HEK293 (cell line): ENCODE results near the gene CDC42EP2.

Source experiments
- CTCF ChIA-PET: fragments of 350-600 bp; formaldehyde crosslinking; extraction: SDS; loops from one replicate; lab custom pipeline; 2021; ENCODE audit warnings: antibody characterized with exemption; lab: Yijun Ruan, JAX
- POLR2A ChIA-PET: fragments of 300-600 bp; formaldehyde crosslinking; extraction: SDS; loops from one replicate; lab custom pipeline; 2020; ENCODE audit warnings: antibody characterized with exemption, inconsistent platforms; lab: Yijun Ruan, JAX
- H3K27ac ChIP-seq: fragments of 200-500 bp; sonication (Bioruptor generic); 2 replicates; pipeline ENCODE4 v1.5.1; 2014; ENCODE audit warnings: low read depth, low read length, control low read depth, inconsistent platforms; ENCODE audit errors: extremely low read depth
- H3K36me3 ChIP-seq, 2 experiments: fragments of 200-500 bp in 1 of 2; sonication (Bioruptor generic) in 1 of 2; 1 replicate in 1 of 2; 2 replicates in 1 of 2; pipeline ENCODE4 v1.5.1; 2014 to 2017; ENCODE audit warnings: inconsistent platforms in 2 of 2, low read length in 2 of 2; ENCODE audit not compliant: control insufficient read depth in 2 of 2, insufficient read depth in 1 of 2
- H3K4me1 ChIP-seq: fragments of 200-500 bp; sonication (Bioruptor generic); 2 replicates; pipeline ENCODE4 v1.5.1; 2014; ENCODE audit warnings: mild to moderate bottlenecking, low read length, inconsistent platforms; ENCODE audit not compliant: control insufficient read depth, insufficient read depth
- H3K4me3 ChIP-seq: 2 replicates; pipeline ENCODE4 v1.5.1; 2011; ENCODE audit warnings: low read depth, mild to moderate bottlenecking, control low read depth, low read length, moderate library complexity
- H3K9me3 ChIP-seq: fragments of 200-500 bp; sonication (Bioruptor generic); 2 replicates; pipeline ENCODE4 v1.5.1; 2014; ENCODE audit warnings: low read depth, low read length, inconsistent platforms; ENCODE audit not compliant: control insufficient read depth, insufficient read depth
- FEZF1 ChIP-seq: fragments of 450-650 bp; formaldehyde crosslinking; IDR thresholded peaks from 2 replicates; pipeline ENCODE4 v1.5.1; 2016; ENCODE audit warnings: missing biosample characterization, missing genetic modification characterization
- GLI4 ChIP-seq: fragments of 450-650 bp; formaldehyde crosslinking; IDR thresholded peaks from 2 replicates; pipeline ENCODE4 v1.5.1; 2016; ENCODE audit warnings: missing biosample characterization, missing genetic modification characterization
- GLIS1 ChIP-seq: fragments of 450-650 bp; formaldehyde crosslinking; IDR thresholded peaks from 2 replicates; pipeline ENCODE4 v1.5.1; 2016; ENCODE audit warnings: missing biosample characterization, missing genetic modification characterization
- IKZF3 ChIP-seq: fragments of 450-650 bp; IDR thresholded peaks from 2 replicates; pipeline ENCODE4 v1.5.0; 2018; ENCODE audit warnings: missing biosample characterization, mild to moderate bottlenecking, missing genetic modification characterization, moderate library complexity
- KLF10 ChIP-seq: fragments of 450-650 bp; IDR thresholded peaks from 2 replicates; pipeline ENCODE4 v1.5.1; 2018; ENCODE audit warnings: missing biosample characterization, mild to moderate bottlenecking, missing genetic modification characterization
- PRDM1 ChIP-seq: fragments of 450-650 bp; formaldehyde crosslinking; IDR thresholded peaks from 2 replicates; pipeline ENCODE4; 2016; ENCODE audit warnings: missing biosample characterization, missing genetic modification characterization
- SCRT1 ChIP-seq: fragments of 450-650 bp; formaldehyde crosslinking; IDR thresholded peaks from 2 replicates; pipeline ENCODE4 v1.5.1; 2016; ENCODE audit warnings: missing biosample characterization, missing genetic modification characterization, borderline replicate concordance
- WT1 ChIP-seq: fragments of 450-650 bp; formaldehyde crosslinking; IDR thresholded peaks from 2 replicates; pipeline ENCODE4 v1.5.1; 2016; ENCODE audit warnings: missing biosample characterization, missing genetic modification characterization
- ZBTB1 ChIP-seq: fragments of 450-650 bp; formaldehyde crosslinking; IDR thresholded peaks from 2 replicates; pipeline ENCODE4 v1.5.1; 2016; ENCODE audit warnings: missing biosample characterization, missing genetic modification characterization
- ZBTB8A ChIP-seq: fragments of 450-650 bp; formaldehyde crosslinking; IDR thresholded peaks from 2 replicates; pipeline ENCODE4 v1.5.1; 2016; ENCODE audit warnings: missing biosample characterization, missing genetic modification characterization
- ZEB2 ChIP-seq: fragments of 450-650 bp; formaldehyde crosslinking; IDR thresholded peaks from 2 replicates; pipeline ENCODE4 v1.5.1; 2016; ENCODE audit warnings: missing biosample characterization, missing genetic modification characterization
- ZNF114 ChIP-seq: fragments of 450-650 bp; formaldehyde crosslinking; IDR thresholded peaks from 2 replicates; pipeline ENCODE4 v1.5.0; 2017; ENCODE audit warnings: missing biosample characterization, missing genetic modification characterization
- ZNF140 ChIP-seq: fragments of 450-650 bp; formaldehyde crosslinking; IDR thresholded peaks from 2 replicates; pipeline ENCODE4 v1.5.1; 2016; ENCODE audit warnings: missing biosample characterization, missing genetic modification characterization
- ZNF155 ChIP-seq: fragments of 450-650 bp; formaldehyde crosslinking; IDR thresholded peaks from 2 replicates; pipeline ENCODE4 v1.5.1; 2016; ENCODE audit warnings: missing biosample characterization, missing genetic modification characterization
- ZNF175 ChIP-seq: fragments of 450-650 bp; formaldehyde crosslinking; IDR thresholded peaks from 2 replicates; pipeline ENCODE4 v1.5.1; 2016; ENCODE audit warnings: missing biosample characterization, missing genetic modification characterization
- ZNF221 ChIP-seq: fragments of 450-650 bp; formaldehyde crosslinking; IDR thresholded peaks from 2 replicates; pipeline ENCODE4 v1.5.1; 2017; ENCODE audit warnings: missing biosample characterization, missing genetic modification characterization, borderline replicate concordance
- ZNF266 ChIP-seq: fragments of 450-650 bp; formaldehyde crosslinking; IDR thresholded peaks from 2 replicates; pipeline ENCODE4 v1.5.1; 2016; ENCODE audit warnings: missing biosample characterization, missing genetic modification characterization, low read depth
- ZNF274 ChIP-seq, 2 experiments: fragments of 200-500 bp in 1 of 2; fragments of 450-650 bp in 1 of 2; sonication (Bioruptor generic) in 1 of 2; formaldehyde crosslinking in 1 of 2; IDR thresholded peaks; 2 replicates each; pipeline versions ENCODE4 v1.5.1 to v1.6.1; 2014 to 2016; ENCODE audit warnings: borderline replicate concordance in 1 of 2, inconsistent platforms in 1 of 2, low read length in 1 of 2, missing biosample characterization in 1 of 2, missing genetic modification characterization in 1 of 2
- ZNF350 ChIP-seq: fragments of 450-650 bp; formaldehyde crosslinking; IDR thresholded peaks from 2 replicates; pipeline ENCODE4 v1.5.0; 2017; ENCODE audit warnings: missing biosample characterization, mild to moderate bottlenecking, missing genetic modification characterization
- ZNF404 ChIP-seq: fragments of 450-650 bp; formaldehyde crosslinking; IDR thresholded peaks from 2 replicates; pipeline ENCODE4 v1.5.1; 2017; ENCODE audit warnings: missing biosample characterization, missing genetic modification characterization
- ZNF416 ChIP-seq: fragments of 450-650 bp; formaldehyde crosslinking; IDR thresholded peaks from 2 replicates; pipeline ENCODE4 v1.5.1; 2016; ENCODE audit warnings: missing biosample characterization, missing genetic modification characterization
- ZNF433 ChIP-seq: fragments of 450-650 bp; formaldehyde crosslinking; IDR thresholded peaks from 2 replicates; pipeline ENCODE4 v1.5.1; 2016; ENCODE audit warnings: missing biosample characterization, missing genetic modification characterization, low read depth
- ZNF529 ChIP-seq: fragments of 450-650 bp; formaldehyde crosslinking; IDR thresholded peaks from 2 replicates; pipeline ENCODE4 v1.5.1; 2017; ENCODE audit warnings: missing genetic modification characterization, missing biosample characterization; ENCODE audit not compliant: insufficient replicate concordance
- ZNF544 ChIP-seq: fragments of 450-650 bp; formaldehyde crosslinking; IDR thresholded peaks from 2 replicates; pipeline ENCODE4 v1.5.0; 2017; ENCODE audit warnings: missing biosample characterization, missing genetic modification characterization
- ZNF560 ChIP-seq: fragments of 450-650 bp; formaldehyde crosslinking; IDR thresholded peaks from 2 replicates; pipeline ENCODE4 v1.5.1; 2017; ENCODE audit warnings: missing biosample characterization, missing genetic modification characterization, borderline replicate concordance
- ZNF600 ChIP-seq: fragments of 450-650 bp; formaldehyde crosslinking; IDR thresholded peaks from 2 replicates; pipeline ENCODE4 v1.5.1; 2016; ENCODE audit warnings: missing biosample characterization, missing genetic modification characterization
- ZNF626 ChIP-seq: fragments of 450-650 bp; sonication (Bioruptor Pico); formaldehyde crosslinking; IDR thresholded peaks from 2 replicates; pipeline ENCODE4 v1.5.1; 2018; ENCODE audit warnings: missing biosample characterization, missing genetic modification characterization, inconsistent platforms
- ZNF629 ChIP-seq: fragments of 450-650 bp; formaldehyde crosslinking; IDR thresholded peaks from 2 replicates; pipeline ENCODE4 v1.5.1; 2017; ENCODE audit warnings: missing biosample characterization, missing genetic modification characterization
- ZNF658 ChIP-seq: fragments of 450-650 bp; formaldehyde crosslinking; IDR thresholded peaks from 2 replicates; pipeline ENCODE4; 2016; ENCODE audit warnings: missing biosample characterization, missing genetic modification characterization
- ZNF664 ChIP-seq: fragments of 450-650 bp; formaldehyde crosslinking; IDR thresholded peaks from 2 replicates; pipeline ENCODE4 v1.5.1; 2016; ENCODE audit warnings: missing biosample characterization, missing genetic modification characterization
- ZNF777 ChIP-seq: fragments of 450-650 bp; formaldehyde crosslinking; IDR thresholded peaks from 2 replicates; pipeline ENCODE4 v1.5.1; 2017; ENCODE audit warnings: missing biosample characterization, missing genetic modification characterization, borderline replicate concordance
- ZNF791 ChIP-seq: fragments of 450-650 bp; formaldehyde crosslinking; IDR thresholded peaks from 2 replicates; pipeline ENCODE4 v1.5.1; 2016; ENCODE audit warnings: missing biosample characterization, missing genetic modification characterization
- ZNF837 ChIP-seq: fragments of 450-650 bp; formaldehyde crosslinking; IDR thresholded peaks from 2 replicates; pipeline ENCODE4 v1.5.1; 2016; ENCODE audit warnings: missing biosample characterization, missing genetic modification characterization

Gene CDC42EP2

GRCh38 chr11:65357856-65358356, 43.2 kb downstream of the CDC42EP2 start:
- CTCF ChIA-PET: interaction anchor here (0.6 to 1.4 kb wide), 2 partner anchors 58 to 156 kb away, joined by 4 to 5 read pairs; no protein-coding TSS in a partner anchor
- TF ChIP-seq ZNF404 (tag by site-specific recombination): no peak
- TF ChIP-seq ZNF600 (tag by site-specific recombination): peak; percentile 81
- TF ChIP-seq ZNF433 (tag by site-specific recombination): no peak
- TF ChIP-seq ZNF140 (tag by site-specific recombination): 0 out of 2 replicates have a peak, but pooled peaks have one; percentile 16
- TF ChIP-seq ZNF544 (tag by site-specific recombination): no peak
- no peak for TF ChIP-seq ZNF274 (IDR thresholded peaks at IDR 0.05; ENCODE audit: low read length)
- TF ChIP-seq ZNF274 (tag by site-specific recombination; IDR thresholded peaks at IDR 0.05; ENCODE audit: borderline replicate concordance): no peak
- TF ChIP-seq ZNF777 (tag by site-specific recombination): no peak
- TF ChIP-seq ZBTB8A (tag by site-specific recombination): no peak
- TF ChIP-seq ZEB2 (tag by site-specific recombination): no peak
- TF ChIP-seq ZNF626 (tag by site-specific recombination): no peak
- no peak for TF ChIP-seq ZNF529
- no peak for TF ChIP-seq ZNF658 (tag by site-specific recombination)
- TF ChIP-seq GLIS1 (tag by site-specific recombination): peak; percentile 1; the same call in 1 of the 2 replicates
- no peak for TF ChIP-seq WT1 (tag by site-specific recombination)
- no peak for TF ChIP-seq SCRT1
- TF ChIP-seq KLF10: no peak
- TF ChIP-seq ZNF175 (tag by site-specific recombination): no peak
- Histone ChIP-seq H3K4me1 (no peaks in the 10 kb centered on the region), H3K27ac (no peak overlapping the region), H3K4me3 (no peak overlapping the region), H3K36me3 (no peaks in the 10 kb centered on the region), H3K9me3 (no peaks in the 10 kb centered on the region)
- POLR2A ChIA-PET: interaction anchor here (0.7 to 2.2 kb wide), 5 partner anchors 23 to 142 kb away, joined by 3 to 8 read pairs (median 4); partner anchors contain the start of genes DPF2, MALAT1 and NEAT1

GRCh38 chr11:65362320-65362931, 47.8 kb downstream of the CDC42EP2 start:
- no peaks in the 10 kb centered on the region for H3K4me1 ChIP-seq
- POLR2A ChIA-PET: interaction anchor here (0.6 to 1.9 kb wide), 3 partner anchors 60 to 87 kb away, joined by 3 to 9 read pairs (median 4); partner anchors contain the start of gene NEAT1
- no peaks in the 10 kb centered on the region for H3K9me3 ChIP-seq
- CTCF ChIA-PET: interaction anchor here (0.9 to 2.0 kb wide), 4 partner anchors 9 to 106 kb away, joined by 3 to 4 read pairs (median 4); partner anchors contain the start of gene CDC42EP2
- TF ChIP-seq PRDM1 (tag by site-specific recombination) (0 out of 2 replicates have a peak, but pooled peaks have one; percentile 33), ZNF350 (tag by site-specific recombination) (no peak), GLI4 (tag by site-specific recombination) (no peak), FEZF1 (tag by site-specific recombination) (no peak), ZNF664 (tag by site-specific recombination) (no peak), IKZF3 (tag by site-specific recombination) (no peak)
- no peaks in the 10 kb centered on the region for H3K36me3 ChIP-seq
- H3K4me3 ChIP-seq: no peak overlapping the region
- H3K27ac ChIP-seq: no peak overlapping the region

- Histone ChIP-seq H3K4me1 (no peaks in the 10 kb centered on the region), H3K4me3 (no peak overlapping the region), H3K27ac (no peak overlapping the region), H3K36me3 (no peaks in the 10 kb centered on the region), H3K9me3 (no peaks in the 10 kb centered on the region)
- ChIA-PET POLR2A (interaction anchor here (0.6 to 1.9 kb wide), 3 partner anchors 60 to 87 kb away, joined by 3 to 9 read pairs (median 4); partner anchors contain the start of gene NEAT1), CTCF (interaction anchor here (1.2 to 2.0 kb wide), 2 partner anchors 10 to 106 kb away, joined by 3 to 4 read pairs; no protein-coding TSS in a partner anchor)
- TF ChIP-seq ZBTB1 (tag by site-specific recombination) (no peak), ZNF560 (no peak), ZNF221 (tag by site-specific recombination) (no peak), ZNF266 (no peak), ZNF777 (tag by site-specific recombination) (no peak), ZNF114 (tag by site-specific recombination) (no peak), ZNF274 (IDR thresholded peaks at IDR 0.05; ENCODE audit: low read length) (no peak), ZNF274 (tag by site-specific recombination; IDR thresholded peaks at IDR 0.05; ENCODE audit: borderline replicate concordance) (no peak), ZNF155 (no peak), ZNF416 (tag by site-specific recombination) (no peak), ZNF791 (no peak), ZNF629 (tag by site-specific recombination) (no peak), ZNF837 (tag by site-specific recombination) (no peak)
These were observed 48.3 kb downstream of the CDC42EP2 start for GRCh38 chr11:65362966-65363365.
